Neural crest cell (in vitro differentiated cells): ENCODE measurements around the gene EGFR. TPM values are rescaled to one million over a fixed set of nuclear protein-coding genes. Genes with fewer than 3 reads are reported as not detected.

ENCODE experiments used
- DNase-seq: peaks from one replicate; pipeline ENCODE4 v3.0.0; 2021; ENCODE audit warnings: low read depth, mixed read lengths, low spot score
- H3K27ac Mint-ChIP-seq: one replicate; pipeline ENCODE4 v1.8.0; 2021; ENCODE audit warnings: mild to moderate bottlenecking, mixed read lengths; ENCODE audit not compliant: unreplicated experiment
- H3K27me3 Mint-ChIP-seq: 2 replicates; pipeline ENCODE4 v1.8.0; 2021; ENCODE audit warnings: low read depth, mild to moderate bottlenecking, mixed read lengths
- H3K36me3 Mint-ChIP-seq: 2 replicates; pipeline ENCODE4 v1.8.0; 2021; ENCODE audit warnings: low read depth, mild to moderate bottlenecking, mixed read lengths
- H3K4me1 Mint-ChIP-seq: 2 replicates; pipeline ENCODE4 v1.8.0; 2021; ENCODE audit warnings: mixed read lengths
- H3K4me3 Mint-ChIP-seq: one replicate; pipeline ENCODE4 v1.8.0; 2021; ENCODE audit warnings: mild to moderate bottlenecking, mixed read lengths
- H3K9me3 Mint-ChIP-seq: 2 replicates; pipeline ENCODE4 v1.8.0; 2021; ENCODE audit warnings: mixed read lengths
- total RNA-seq: library from RNA; stranded (reverse); gene quantifications from 2 replicates; pipeline ENCODE4 v1.2.1, GENCODE V29; 2021
- TF ChIP-seq, protein P1 (sequence below): fragments of 200-600 bp; sonication (generic); conservative IDR thresholded peaks from 2 replicates; pipeline ENCODE4 v1.5.0; 2021; ENCODE audit warnings: antibody characterized with exemption, mild to moderate bottlenecking

Gene EGFR
- total RNA-seq, 1 donor from 2014 or later: 2.3 TPM

DNA sequence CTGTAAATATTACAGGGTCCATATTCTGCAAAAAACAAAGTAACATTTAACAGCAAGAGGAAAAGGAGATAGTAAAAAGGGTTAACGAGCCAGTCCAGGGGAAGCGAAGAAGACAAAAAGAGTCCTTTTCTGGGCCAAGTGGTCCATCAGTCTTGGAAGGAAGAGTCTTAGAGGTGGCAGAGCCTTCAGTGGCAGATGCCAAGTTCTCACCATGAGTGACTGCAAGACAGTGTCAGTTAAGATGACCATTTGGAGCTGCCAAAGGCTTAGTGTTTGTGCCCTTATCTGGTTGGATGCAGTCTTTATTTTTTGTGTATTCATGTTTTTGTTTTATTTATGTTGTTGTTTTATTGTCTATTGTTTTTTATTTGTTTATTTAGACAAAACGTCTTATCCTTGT, 220.6 kb downstream of the EGFR start:
- Mint-ChIP-seq H3K9me3 (no peaks in the 10 kb centered on the region), H3K27me3 (no peaks in the 10 kb centered on the region), H3K4me1 (no peaks in the 10 kb centered on the region), H3K36me3 (no peaks in the 10 kb centered on the region), H3K27ac (no peak overlapping the region), H3K4me3 (no peak overlapping the region)
- TF ChIP-seq, protein P1, sequence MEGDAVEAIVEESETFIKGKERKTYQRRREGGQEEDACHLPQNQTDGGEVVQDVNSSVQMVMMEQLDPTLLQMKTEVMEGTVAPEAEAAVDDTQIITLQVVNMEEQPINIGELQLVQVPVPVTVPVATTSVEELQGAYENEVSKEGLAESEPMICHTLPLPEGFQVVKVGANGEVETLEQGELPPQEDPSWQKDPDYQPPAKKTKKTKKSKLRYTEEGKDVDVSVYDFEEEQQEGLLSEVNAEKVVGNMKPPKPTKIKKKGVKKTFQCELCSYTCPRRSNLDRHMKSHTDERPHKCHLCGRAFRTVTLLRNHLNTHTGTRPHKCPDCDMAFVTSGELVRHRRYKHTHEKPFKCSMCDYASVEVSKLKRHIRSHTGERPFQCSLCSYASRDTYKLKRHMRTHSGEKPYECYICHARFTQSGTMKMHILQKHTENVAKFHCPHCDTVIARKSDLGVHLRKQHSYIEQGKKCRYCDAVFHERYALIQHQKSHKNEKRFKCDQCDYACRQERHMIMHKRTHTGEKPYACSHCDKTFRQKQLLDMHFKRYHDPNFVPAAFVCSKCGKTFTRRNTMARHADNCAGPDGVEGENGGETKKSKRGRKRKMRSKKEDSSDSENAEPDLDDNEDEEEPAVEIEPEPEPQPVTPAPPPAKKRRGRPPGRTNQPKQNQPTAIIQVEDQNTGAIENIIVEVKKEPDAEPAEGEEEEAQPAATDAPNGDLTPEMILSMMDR: no peak
- DNase-seq: no peak

DNA sequence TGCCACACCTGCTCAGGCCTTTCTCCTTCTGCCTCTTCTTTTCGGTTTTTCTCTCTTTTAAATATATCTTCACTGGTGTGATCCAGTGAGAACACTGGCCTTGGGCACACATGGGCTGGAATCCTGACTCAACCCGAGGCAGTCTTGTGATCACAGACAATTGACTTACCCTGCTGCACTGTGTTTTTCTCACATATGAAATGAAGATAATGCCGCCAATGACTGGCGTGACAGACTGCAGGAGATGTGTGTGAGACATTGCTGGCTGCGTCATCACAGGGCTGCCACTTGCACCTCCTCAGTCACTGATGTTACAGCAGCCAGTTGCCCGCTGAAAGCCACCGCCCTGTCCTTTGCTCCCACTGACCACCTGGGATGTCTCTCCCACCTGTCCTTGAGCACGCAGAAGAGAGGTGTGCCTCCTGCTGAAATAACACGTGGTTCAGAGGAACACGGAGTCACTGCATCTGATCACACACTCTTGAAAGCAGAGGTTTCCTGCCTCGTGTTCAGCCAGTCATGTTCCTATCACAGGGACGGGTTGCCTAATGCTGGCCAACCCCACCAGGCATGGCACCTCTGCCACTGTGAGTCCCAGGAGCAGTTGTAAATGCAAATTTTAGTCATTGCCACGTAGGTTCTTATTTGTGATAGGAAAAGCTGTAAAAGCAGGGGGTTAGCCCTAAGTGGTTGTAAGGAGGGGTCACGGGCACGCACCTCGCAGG, 221.8 kb downstream of the EGFR start:
- no peaks in the 10 kb centered on the region for H3K4me1 Mint-ChIP-seq
- no peak for DNase-seq
- no peaks in the 10 kb centered on the region for H3K36me3 Mint-ChIP-seq
- peaks cover 2% of the 10 kb centered on the region for H3K9me3 Mint-ChIP-seq
- no peaks in the 10 kb centered on the region for H3K27me3 Mint-ChIP-seq
- H3K4me3 Mint-ChIP-seq: no peak overlapping the region
- TF ChIP-seq, protein P1: no peak
- no peak overlapping the region for H3K27ac Mint-ChIP-seq

DNA sequence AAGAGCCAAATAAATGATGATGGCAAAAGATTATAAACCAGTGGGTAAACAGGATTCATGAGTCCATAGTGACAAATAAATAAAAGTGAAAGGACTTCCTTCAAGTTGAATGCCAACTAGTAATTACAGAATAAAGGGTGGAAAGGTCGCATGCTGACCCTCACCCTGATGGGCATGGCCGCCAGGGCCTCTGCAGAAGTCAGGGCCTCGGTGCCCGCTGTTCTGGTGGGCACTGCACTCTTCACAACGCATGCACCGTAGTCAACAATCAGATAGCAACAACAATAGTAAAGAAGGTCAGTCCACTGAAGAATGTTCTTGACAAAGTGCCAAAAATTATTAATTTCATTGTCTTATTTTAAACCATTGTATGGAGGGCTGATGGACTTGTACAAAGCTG, 223.1 kb downstream of the EGFR start:
- Mint-ChIP-seq H3K27ac (no peak overlapping the region), H3K4me3 (no peak overlapping the region), H3K9me3 (peaks cover 2% of the 10 kb centered on the region), H3K27me3 (no peaks in the 10 kb centered on the region), H3K36me3 (no peaks in the 10 kb centered on the region), H3K4me1 (no peaks in the 10 kb centered on the region)
- TF ChIP-seq, protein P1: no peak
- DNase-seq: no peak

DNA sequence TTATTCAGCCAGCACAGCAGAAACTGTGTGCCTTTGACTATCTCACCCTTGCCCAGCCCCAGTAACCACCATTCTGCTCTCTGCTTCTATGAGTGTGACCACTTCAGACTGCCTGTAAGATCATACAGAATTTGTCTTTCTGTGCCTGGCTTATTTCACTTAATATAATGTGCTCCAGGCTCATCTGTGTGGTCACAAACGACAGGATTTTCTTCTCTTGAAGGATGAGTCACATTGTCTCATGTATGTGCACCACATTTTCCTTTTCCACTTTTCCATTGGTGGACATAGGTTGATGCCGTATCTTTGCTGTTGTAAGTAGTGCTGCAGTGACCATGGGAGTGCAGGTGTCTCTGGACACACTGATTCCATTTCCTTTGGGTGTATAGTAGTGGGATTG, 223.8 kb downstream of the EGFR start:
- Mint-ChIP-seq H3K4me3 (no peak overlapping the region), H3K4me1 (no peaks in the 10 kb centered on the region), H3K36me3 (no peaks in the 10 kb centered on the region), H3K27me3 (no peaks in the 10 kb centered on the region), H3K27ac (no peak overlapping the region), H3K9me3 (peaks cover 2% of the 10 kb centered on the region)
- DNase-seq: no peak
- TF ChIP-seq, protein P1: no peak

DNA sequence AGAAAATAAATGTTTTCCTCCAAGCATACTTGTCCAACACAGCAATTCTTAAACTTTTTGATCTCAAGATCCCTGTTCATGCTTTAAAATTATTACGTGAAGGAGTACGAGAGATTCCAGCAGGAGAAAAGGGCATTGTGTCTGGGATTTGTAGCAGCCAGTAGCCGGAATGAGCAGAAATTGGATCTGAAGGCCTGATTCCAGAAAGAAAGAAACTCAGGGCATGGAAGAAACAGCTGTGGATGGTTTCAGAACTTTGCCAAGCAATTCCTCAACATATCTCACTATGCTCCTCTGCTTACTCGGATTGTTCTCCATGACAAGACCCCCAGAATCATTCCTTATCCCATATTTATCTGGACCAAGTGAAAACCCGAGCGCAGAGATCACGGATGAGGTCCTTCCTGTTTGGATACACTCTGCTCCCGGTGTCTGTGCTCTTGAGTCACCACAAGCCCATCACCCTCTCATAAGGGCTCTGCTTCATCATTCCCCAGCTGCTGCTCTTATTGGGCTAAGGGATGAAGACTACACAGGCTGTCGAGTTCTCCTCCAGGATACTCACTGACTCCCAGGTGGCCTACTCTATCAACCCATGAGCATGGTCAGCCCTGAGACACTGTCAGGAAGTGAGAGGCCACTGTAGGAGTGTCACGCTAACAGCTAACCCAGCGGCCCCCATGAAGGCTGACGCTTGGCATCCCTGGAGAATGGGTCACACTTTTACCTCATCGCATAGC, 225.4 kb downstream of the EGFR start:
- TF ChIP-seq, protein P1: no peak
- Mint-ChIP-seq H3K4me1 (no peaks in the 10 kb centered on the region), H3K27ac (no peak overlapping the region)

More for the DNA sequence above, 225.4 kb downstream of the EGFR start:
- Mint-ChIP-seq H3K27me3 (no peaks in the 10 kb centered on the region), H3K4me3 (no peak overlapping the region), H3K9me3 (peaks cover 2% of the 10 kb centered on the region), H3K36me3 (no peaks in the 10 kb centered on the region)
- no peak for DNase-seq
